GM21526 (cell line): ENCODE results near the gene COX6A2.
A peak's percentile ranks its signal among the peaks of the same experiment; 100 is the strongest.
"Not testable (repeated sequence)": the region's sequence is repeated elsewhere in the genome, so short reads cannot be mapped to it uniquely, and the experiment has no call there.

Experiments used
- ATAC-seq: cut with Tn5 transposase; IDR thresholded peaks from one replicate; pipeline ENCODE4 v1.9.1; 2021; ENCODE audit warnings: moderate library complexity; ENCODE audit not compliant: unreplicated experiment, low FRiP score

COX6A2 gene

DNA sequence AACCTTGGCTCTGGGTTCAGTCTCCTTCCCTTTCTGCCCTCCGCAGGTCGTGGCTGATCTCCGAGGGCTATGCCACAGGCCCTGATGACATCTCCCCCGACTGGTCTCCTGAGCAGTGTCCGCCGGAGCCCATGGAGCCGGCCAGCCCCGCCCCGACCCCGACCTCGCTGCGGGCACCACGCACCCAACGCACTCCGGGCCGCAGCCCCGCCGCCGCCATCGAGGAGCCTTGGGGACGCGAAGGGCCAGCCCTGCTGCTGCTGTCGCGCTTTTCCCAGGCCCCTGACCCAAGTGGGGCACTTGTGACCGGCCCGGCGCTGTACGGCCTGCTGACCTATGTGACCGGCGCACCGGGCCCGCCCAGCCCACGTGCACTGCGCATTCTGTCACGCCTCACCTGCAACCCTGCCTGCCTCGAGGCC, 36.2 kb upstream of the COX6A2 start:
- ATAC-seq: no peak

DNA sequence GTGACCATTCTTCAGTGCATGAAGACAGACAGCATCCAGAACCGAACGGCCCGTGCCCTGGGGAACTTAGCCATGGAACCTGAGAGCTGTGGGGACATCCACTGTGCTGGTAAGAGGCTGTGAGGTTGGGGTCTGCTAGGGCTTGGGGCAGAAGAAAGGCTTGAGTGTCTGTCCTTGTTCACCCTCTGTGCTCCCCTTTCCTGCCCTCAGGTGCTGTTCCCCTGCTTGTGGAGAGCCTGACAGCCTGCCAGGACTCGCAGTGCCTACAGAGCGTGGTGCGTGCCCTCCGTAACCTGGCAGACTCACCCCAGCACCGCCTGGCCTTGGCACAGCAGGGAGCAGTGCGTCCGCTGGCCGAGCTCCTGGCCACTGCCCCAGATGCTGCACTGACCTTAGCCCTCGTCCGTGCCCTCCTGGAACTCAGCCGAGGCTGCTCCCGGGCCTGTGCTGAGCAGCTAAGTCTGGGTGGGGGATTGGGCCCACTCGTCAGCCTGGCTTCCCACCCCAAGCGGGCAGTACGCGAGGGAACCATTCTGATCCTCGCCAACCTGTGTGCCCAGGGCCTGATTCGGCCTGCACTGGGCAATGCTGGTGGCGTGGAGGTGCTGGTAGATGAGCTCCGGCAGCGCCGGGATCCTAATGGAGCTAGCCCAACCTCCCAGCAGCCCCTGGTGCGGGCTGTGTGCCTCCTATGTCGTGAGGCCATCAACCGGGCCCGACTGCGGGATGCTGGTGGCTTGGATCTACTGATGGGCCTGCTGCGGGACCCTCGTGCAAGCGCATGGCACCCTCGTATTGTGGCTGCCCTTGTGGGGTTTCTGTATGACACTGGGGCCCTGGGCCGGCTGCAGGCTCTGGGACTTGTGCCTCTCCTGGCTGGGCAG, 34.0 kb upstream of the COX6A2 start:
- ATAC-seq: no peak

DNA sequence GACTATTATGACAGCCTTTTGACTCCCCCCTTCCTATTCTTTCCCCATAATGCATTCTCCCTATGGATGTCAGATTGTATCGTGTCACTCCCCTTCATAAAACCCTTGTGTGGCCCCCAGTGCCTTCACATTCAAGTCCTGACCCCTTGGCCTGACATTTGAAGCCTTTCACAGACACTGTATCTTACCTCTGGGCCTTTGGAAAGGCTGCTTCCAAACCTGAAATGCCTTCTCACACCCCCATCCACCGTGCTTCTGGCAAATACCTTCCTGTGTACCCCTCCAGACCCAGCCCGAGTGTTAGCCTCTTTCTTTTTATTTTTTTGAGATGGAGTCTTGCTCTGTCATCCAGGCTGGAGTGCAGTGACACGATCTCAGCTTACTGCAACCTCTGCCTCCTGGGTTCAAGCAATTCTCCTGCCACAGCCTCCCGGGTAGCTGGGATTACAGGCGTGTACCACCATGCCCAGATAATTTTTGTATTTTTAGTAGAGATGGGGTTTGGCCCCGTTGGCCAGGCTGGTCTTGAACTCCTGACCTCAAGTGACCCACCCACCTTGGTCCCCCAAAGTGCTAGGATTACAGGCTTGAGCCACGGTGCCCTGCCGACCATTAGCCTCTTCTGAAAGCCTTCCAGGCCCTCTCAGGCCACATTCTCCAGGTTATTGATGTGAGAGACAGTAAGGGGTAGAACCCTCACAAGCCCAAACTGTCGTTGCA, 33.2 kb upstream of the COX6A2 start:
- no peak for ATAC-seq

DNA sequence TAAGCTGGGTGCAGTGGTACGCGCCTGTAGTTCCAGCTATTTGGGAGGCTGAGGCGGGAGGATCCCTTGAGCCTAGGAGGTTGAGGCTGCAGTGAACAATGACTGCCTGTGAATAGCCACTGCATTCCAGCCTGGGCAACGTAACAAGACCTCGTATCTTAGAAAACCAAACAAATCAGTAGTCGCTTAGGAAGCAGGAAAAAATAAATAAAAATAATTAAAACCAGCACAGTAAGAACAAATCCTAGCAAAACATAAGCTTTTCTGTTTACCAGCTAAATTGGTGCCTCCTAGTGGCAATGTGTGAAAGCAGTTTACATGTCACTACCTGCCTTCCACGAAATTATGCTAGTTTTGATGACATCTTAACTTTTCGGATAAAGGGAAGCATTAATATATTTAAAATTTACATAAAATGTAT, 32.4 kb upstream of the COX6A2 start:
- no peak for ATAC-seq

DNA sequence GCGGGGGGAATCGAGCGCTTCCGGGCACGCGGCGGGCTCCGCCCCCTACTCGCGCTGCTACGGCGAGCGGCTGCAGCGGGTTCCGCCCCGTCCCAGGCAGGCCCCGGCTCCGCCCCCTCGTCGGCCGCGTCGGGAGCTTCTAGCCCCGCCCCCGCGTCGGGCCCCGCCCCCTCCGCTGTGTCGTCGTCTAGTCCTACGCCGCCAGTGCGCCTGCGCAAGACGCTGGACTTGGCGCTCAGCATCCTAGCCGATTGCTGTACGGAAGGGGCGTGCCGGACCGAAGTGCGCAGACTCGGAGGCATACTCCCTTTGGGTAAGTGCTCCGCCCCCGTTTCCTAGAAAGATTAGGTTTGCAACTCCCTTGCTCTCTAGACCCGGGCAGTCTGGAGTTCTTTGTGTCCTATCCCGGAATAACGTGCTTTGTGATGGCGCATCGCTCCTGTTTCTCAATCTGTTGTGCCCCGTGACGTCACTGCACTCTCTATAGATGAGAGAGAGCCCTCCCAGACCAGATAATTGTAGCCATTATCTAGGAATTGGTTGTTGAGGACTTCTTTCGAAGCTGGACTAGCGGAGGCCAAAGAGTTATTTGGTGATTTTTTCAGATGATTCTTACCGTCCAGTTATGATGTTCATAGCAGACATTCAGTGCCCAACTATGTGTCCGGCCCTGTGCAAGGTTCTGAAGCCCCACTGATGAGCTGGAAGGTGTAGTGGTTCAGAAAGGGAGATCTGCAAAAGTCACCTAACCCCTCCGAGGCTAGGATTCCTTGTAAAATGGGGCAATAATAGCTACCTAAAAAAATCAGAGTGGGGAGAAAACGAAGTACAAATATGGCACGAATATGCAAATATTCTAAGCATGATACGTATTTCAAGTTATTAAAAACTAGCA, 31.8 kb upstream of the COX6A2 start:
- peak; percentile 62 for ATAC-seq

DNA sequence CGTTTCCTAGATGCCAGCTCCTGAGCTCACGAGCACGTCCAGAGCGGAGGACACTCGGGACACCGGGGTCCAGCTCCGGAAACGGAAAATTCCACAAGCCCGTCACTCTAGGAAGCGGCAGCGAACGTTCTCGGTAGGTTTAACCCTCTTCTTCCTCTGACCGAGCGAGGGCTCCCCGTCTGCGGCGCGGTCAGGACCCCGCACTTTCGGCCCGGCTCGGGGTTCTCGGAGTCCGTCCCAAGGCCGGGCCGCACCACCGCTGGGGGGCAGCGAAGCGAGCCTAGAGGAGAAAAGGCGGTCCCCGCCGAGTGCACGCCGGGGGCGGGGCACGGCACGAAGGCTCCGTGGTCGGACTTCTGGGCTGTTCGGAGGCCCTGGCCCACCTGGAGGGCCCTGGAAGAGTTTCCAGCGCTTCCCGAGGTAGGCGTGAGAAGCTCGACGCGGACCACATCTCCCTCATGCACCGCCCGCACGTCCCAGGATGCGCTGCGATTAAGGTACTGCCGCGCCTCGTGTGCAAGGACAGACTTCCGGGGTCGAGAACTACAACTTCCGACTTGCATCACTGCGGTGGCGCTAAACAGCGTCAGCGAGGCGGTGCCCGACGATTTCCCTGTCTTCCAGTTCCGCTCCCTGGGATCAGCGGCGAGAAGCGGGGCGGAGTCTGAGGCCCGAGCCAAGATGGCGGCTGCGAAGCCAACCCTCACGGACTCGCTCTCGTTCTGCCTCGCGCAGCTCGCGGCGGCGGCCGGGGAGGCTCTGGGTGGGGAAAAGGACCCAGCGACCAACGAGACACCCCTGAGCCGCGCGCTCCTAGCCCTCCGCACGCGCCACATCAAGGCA, 30.9 kb upstream of the COX6A2 start, which contains the start of gene ARMC5:
Gene ARMC5, plus strand, starts transcription at position 658 of the 843 bp plus-strand sequence. Its CDS starts 24 bp downstream, at position 682.
- ATAC-seq: peak; percentile 73

DNA sequence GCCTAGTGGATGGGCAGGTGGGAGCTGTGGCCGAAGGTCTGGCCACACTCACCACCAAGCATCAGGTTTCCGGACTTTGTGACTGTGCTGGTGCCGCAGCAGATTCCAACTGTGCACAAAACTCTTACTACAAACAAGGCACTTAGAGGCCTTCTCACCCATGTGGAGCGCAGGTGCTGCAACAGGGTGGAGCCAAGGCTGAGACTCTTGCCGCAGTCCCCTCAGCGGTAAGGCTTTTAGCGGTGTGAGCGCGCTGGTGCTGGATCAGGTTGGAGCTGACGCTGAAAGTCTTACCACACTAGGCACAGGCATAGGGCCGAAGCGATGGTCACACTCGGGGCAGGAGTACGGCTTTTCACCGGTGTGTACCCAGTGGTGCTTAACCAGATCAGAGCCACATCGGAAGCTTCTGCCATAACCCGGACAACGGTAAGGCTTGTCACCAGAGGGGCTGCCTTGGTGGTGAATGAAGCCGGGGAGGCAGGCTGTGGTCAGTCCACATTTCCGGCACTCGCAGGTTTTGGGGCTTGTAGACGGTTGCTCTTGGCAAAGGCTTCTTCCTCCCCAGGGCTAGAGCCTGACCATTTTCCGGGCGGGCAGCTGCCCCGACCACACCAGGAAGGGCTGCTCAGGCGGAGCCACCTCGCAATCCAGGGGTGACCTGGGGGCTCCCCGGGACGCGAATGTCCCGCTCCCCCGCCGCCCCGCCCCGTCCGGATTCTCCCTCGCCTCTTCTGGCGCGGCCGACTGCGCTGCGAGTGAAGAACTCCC, 30.1 kb upstream of the COX6A2 start:
- ATAC-seq: peak; percentile 1

DNA sequence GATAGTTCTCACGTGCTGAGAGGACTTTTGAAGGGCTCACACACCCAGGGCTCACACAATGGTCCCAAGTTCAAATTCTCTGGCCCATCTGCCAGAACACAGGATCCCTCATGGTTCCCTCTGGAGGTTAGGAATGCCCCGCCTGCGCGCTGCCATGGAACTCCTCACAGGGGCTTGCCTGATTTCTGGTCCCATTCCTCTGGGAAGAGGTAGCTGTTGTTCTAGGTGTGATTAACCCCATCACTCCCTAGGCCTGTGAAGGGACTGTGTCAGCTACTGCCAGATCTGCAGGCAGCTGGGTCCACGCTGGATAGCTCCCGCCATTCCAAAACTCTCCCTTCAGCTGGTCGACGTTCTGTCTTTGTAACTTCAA, 28.8 kb upstream of the COX6A2 start:
- no peak for ATAC-seq

DNA sequence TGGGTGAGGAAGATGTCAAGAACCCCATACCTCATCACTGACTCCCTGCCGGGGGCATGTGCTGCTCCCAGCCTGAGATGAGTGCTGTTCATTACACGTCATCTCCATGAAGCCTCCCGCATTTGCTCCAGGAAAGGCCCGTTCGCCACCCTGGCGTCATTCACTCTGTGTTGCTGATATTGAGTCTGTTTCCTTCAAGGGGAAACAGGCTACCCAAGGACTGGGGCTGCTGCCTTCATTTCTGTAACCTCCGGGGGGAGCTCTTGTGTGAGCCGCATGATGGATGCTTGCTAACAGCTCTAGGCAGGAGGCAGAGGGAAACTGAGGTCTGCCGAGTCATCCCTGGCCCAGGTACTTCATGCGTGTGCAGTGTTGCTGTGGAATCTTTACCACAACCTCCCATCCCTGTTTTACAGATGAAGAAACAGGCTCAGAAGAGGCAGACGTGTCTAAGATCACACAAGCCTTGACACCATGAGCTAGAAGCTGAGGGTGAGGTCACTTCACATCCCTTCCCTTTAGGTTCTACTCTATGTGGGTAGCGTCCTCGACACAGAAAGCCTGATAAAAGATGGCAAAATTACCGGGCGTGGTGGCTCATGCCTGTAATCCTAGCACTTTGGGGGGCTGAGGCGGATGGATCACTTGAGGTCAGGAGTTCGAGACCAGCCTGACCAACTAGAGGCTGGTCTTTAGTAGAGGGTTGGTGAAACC, 27.6 kb upstream of the COX6A2 start:
- ATAC-seq: no peak

DNA sequence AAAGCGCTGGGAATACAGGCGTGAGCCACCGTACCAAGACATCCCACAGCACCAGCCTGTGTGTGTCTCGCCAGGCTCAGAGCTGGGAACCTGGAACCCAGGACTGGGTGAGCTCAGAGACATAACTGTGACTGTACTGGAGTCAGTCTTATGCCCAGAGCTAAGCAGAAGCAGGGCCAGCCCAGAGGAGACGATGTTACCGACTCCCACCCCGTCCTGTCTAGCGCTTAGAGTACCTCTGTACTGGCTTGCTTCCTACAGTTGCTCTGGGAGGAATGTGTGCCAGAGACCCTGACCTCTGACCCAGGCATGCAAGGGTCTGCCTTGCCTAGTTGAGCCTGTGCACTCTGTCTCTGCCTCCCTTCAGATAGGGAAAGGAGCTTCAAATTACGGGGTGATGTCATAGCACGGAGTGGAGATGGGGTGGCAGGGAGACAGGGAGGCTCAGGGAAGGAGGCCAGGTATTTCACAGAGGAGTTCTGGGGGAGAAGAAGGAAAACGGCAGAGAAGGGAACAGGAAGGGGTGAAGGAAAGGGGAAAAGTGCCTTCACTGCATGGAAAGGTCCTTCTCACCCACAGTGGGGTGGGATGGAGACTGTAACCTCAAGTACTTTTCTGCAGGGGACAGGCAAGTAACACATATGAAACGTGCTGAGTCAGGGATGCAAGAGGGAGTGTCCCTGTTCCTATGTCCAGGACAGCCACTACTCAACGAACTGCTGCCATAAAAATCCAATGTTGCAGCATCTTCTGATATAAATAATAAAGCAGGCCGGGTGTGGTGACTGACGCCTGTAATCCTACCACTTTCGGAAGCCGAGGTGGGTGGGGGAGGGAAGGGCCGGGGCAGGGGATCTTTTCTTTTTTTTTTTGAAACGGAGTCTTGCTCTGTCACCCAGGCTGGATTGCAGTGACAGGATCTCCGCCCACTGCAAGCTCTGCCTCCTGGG, 25.4 kb upstream of the COX6A2 start:
- ATAC-seq: no peak

DNA sequence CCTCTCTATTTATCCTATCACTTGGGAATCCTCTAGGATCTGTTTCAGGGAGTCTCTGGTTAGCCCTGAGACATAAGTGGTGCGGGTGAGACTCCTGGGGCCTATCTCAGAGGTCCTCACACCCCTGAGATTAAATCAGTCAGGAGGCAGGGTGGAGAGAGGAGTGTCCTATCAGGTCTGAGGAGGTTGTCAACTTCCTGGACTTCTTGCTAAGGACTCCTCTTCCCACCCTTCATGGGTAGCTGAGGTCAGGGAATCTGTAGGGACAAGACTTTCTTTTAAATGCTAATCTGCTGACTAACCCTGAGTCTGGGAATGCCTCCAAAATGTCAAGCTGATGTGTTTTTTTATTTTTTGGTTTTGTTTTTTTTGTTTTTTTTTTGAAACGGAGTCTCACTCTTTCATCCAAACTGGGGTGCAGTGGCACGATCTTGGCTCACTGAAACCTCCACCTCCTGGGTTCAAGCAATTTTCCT, 24.5 kb upstream of the COX6A2 start:
- ATAC-seq: no peak

DNA sequence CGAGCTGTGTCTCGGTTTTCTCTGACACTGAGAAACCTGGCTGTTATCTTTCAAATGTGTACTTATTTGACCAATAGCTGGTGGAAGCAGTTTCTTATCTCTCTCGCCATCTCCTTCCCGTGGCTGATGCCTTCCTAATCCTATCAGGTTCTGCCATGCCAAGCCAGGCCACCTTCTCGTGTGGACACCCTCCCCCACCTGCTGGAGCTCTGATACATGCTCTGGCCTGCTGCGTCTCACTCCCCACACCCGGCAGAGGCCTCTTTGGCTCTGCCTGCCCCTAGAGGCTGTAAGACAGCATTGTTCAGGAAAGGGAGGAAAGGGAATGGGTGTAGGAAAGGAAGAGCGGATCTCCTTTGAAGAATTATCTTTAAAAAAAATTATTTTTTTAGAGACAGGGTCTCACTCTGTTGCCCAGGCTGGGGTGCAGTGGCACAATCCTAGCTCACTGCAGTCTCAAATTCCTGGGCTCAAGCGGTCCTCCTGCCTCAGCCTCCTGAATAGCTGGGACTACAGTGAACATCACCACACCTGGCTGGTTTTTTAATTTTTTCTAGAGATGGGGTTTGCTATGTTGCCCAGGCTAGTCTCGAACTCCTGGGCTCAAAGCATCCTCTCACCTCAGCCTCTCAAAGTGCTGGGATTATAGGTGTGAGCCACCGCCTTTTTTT, 23.7 kb upstream of the COX6A2 start:
- ATAC-seq: no peak

DNA sequence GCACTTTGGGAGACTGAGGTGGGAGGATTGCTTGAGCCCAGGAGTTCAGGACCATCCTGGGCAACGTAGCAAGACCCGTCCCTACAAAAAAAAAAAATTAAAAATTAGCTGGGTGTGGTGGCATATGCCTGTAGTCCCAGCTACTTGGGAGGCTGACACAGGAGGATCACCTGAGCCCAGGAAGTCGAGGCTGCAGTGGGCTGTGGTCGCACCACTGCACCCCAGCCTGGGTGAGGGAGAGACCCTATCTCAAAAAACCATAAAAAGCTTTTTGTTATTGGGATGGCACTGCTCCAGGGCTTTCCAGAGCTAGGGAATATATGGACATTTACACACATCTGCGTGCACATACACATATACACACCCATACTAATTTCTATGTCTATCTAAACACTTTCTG, 23.0 kb upstream of the COX6A2 start:
- no peak for ATAC-seq

DNA sequence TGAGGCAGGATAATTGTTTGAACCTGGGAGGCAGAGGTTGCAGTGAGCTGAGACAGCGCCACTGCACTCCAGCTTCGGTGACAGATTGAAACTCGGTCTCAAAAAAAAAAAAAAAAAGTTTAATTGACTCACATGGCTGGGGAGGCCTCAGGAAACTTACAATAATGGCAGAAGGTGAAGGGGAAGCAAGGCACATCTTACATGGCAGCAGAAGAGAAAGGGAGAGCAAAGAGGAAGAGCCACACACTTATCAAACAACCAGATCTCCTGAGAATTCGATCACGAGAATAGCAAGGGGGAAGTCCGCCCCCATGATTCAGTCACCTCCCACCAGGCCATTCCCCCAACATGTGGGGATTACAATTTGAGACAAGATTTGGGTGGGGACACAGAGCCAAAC, 17.8 kb upstream of the COX6A2 start:
- ATAC-seq: not testable (repeated sequence)

DNA sequence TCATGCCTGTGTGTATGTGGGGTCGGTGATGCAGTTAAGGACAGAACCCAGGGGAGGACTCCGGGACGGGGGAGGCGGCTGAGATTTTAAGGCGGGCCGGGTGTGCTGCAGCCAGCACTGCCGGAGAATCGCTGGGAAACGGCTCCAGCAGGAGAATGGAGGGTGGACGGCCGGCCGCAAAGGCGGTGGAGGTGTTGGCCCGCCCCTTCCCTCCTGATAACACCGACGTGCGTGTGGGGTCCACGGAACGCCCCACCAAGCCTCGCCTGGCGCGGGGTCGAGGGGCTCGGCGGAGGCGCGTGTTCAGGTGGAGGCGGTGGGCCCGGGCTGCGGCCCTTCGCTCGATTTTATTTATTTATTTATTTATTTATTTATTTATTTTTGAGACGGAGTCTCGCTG, 13.8 kb upstream of the COX6A2 start:
- no peak for ATAC-seq

DNA sequence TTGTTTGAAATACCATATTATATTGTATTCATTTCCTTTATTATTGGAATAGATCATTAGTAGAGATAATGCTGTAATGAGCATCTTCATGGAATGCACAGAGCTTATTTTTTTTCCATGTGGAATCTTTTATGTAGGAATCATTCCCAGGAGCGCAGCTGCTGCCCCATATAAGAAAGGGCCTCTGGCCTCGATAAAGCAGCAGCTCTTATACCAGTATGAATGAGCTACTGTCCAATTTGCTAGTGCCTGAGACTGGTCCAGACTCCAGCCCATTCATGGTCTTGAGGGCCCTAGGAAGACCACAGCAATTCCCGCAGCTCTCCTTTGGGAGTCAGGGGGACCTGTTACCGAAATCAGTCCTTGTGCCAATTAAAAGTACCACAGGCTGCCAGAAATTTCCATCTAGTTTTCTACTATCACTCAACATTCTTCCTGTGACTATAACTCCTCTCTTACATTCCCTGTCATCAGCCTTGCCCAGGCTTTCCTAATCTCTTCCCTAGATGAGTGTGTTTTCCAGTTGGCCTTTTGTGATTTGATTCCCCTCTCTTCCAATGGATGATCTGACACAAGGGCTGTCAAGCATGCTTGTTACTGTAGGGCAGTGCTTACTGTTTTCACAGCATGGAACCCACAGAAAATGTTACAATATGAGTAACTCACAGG, 12.5 kb upstream of the COX6A2 start:
- no peak for ATAC-seq
